Stimulated activated CD8-positive, alpha-beta memory T cell treated with anti-CD3 and anti-CD28 coated beads, Interleukin-15, amount 100 ng/mL, for 4 hours (primary cell): Measurements from ENCODE around the gene GRN.
"Not testable (repeated sequence)": the region's sequence is repeated elsewhere in the genome, so short reads cannot be mapped to it uniquely, and the experiment has no call there.

Experiments used
- DNase-seq, 2 donors: peaks; one replicate each; pipeline ENCODE4 v3.0.0-alpha.2; 2020; ENCODE audit warnings: low read depth in 2 of 2

The GRN gene

DNA sequence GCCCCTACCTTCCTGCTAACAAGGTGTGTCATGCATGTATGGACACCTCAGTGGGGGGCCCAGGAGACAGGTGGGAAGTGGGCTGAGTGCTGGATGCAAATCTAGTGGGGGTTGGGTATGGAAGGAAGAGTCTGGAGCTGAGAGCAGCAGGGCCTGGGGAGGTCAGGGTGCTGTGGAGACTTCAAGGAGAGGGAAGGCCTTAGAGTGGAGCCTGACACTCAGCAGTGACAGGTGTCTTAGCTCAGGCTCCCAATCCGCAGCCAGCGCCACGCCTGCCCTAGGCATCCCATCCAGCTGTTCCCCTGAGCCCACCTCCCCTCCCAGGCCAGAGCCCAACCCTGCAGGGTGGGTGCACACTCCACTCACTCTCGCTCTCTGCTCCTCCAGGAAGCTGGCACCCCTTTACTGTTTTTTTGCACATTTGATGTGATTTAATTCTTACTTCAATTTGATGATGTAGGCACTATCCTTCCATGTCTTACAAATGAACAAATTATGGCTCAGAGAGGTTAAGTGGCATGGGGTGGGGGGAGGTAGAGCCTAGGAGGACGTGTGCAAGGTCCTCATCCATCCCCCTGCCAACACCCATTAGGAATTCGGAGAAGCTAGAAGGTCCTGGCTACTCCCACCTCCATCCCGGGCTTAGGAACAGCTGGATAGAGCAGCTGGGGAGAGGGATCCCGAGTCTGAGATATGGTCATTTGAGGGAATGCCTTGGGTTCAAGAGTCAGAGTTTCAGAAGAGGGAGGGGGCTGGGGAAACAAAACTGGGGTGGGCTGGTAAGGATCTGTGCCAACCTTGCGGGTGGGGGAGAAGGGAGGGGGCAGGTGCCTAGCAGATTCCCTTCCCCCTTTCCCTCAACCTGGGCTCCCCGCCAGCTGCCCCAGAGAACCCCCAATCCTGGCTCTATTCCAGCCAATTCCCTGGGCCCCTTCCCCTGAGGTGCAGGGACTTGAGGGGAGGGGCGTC lies 16.5 kb downstream of the GRN start:
- no peak for DNase-seq

DNA sequence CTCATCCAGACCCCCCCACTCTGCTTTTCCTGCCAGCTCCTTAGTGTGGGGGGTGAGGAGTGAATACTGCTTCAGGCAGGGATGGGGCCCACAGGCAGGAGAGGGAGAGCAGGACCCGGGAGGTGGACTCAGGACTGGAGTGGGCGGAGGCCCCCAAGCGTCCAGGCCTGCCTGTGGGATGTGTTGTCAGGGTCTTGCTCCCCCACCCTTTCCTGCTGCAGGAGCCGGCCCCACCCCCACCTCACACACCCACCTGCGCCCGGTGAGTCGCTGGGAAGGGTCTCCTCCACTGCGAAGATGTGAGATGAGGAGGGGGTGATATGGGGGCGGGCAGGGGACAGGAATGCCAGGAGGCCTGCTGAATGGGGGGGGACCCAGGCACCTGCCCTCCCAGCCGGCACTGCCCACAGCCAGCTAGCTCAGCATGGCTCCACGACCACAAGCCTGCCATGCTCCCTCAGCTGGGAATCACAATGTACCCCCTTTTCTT lies 17.4 kb downstream of the GRN start:
- DNase-seq = no peak

DNA sequence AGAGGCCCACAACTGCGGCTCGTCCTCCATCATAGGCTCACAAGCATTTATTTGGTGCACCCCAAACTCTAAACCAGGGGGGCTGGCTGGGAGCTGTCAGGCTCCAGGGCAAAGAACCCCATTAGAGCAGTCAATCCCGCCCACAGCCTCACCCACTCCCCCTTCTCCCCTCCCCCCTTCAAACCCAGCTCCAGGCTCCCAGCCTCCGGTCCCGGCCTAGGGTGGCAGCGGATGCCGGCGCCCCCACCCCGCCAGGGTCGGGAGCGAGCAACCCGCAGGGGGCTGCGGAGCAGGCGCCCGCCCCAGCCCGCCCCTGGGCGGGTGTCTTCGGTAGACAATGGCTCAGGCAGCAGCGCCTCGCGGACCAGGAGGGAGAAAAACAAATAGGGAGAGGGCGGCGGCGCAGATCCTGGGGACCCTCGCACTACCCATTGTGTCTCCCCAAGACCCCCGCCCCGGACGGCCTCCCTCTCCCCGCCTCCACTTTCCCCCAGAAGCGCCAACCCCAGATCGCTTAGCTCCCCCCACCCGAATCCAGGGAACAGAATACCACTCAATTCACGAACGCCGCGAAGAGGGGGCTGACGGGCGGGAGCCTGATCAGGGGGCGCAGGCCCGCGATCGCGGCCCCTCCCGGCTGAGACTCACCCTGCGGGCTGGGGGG lies 18.0 kb downstream of the GRN start:
- no peak for DNase-seq

DNA sequence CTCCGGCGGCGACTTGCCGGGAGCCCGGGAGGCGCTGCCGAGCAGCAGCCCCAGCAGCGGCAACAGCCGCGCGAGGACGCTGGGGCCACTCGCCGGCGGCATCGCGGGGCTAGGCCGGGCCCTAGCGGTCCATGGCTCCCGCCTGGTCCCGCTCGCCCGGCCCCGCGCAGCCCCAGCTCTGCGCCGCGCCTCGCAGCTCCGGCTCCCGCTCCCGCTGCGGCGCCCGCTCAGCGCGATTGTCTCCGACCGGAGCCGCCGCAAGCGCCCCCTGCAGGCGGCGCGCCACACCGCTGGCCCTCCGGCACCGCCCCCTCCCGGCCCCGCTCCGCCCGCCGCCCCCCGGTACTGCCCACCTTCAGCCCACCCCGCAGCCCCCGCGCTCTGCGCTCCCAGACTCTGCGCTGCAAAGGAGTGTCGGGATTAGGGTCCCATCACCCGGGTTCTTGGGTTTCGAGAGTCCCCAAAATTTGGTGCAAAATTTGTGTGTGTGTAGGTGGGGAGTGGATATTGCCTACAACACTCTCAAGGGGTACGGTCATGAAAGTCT lies 18.6 kb downstream of the GRN start, which contains the start of gene FAM171A2:
Gene FAM171A2, minus strand, starts transcription at position 241 of the 547 bp plus-strand sequence. Its CDS starts 139 bp downstream, at position 102.
- DNase-seq = no peak

DNA sequence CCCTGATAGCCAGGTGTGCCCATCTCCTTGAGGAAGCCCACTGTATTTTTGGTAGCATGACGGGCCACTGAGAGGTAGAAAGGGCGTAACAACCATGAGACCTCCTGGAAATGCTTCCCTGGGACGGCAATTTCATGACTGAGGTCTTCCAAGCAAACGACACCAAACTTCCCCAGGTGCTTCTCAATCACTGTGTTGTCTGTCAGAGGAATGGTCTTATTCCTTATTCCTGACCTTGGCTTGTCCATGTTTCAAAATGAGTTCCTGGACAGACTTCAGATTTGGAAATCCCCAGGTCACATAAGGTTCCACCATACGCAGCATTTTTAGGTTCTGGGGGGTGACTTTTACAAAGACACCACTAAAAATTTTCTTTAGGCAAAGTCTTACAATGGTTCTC lies 19.9 kb downstream of the GRN start:
- DNase-seq = not testable (repeated sequence)

- no peak for DNase-seq
Observed at GRCh38 chr17:44367231-44367979, 22.3 kb downstream of the GRN start.

DNA sequence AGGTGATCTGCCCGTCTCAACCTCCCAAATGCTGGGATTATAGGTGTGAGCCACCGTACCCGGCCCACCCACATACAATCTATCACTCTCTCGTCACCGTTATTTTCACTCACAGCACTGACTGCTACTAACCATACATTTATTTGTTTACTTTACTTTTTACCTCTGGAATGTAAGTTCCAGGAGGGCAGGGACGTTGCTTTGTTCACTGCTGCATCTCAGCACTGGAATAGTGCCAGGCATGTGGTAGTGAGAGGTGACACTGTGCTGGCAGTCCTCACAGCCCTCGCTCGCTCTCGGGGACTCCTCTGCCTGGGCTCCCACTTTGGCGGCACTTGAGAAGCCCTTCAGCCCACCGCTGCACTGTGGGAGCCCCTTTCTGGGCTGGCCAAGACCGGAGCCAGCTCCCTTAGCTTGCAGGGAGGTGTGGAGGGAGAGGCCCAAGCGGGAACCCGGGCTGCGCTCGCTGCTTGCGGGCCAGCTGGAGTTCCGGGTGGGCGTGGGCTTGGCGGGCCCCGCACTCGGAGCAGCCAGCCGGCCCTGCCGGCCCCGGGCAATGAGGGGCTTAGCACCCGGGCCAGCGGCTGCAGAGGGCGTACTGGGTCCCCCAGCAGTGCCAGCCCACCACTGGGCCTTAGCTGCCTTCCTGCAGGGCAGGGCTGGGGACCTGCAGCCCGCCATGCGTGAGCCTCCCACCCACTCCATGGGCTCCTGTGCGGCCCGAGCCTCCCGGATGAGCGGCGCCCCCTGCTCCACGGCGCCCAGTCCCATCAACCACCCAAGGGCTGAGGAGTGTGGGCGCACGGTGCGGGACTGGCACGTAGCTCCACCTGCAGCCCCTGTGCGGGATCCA lies 23.5 kb downstream of the GRN start:
- DNase-seq = not testable (repeated sequence)

DNA sequence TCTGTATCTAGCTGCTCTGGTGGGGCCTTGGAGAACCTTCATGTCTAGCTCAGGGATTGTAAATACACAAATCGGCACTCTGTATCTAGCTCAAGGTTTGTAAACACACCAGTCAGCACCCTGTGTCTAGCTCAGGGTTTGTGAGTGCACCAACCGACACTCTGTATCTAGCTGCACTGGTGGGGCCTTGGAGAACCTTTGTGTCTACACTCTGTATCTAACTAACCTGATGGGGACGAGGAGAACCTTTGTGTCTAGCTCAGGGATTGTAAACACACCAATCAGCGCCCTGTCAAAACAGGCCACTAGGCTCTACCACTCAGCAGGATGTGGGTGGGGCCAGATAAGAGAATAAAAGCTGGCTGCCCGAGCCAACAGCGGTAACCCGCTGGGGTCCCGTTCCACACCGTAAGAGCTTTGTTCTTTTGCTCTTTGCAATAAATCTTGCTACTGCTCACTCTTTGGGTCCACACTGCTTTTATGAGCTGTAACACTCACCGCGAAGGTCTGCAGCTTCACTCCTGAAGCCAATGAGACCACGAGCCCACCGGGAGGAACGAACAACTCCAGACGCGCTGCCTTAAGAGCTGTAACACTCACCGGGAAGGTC lies 24.4 kb downstream of the GRN start:
- not testable (repeated sequence) for DNase-seq

GRCh38 chr17:44372036-44372435 lies 26.9 kb downstream of the GRN start:
- DNase-seq = no peak

DNA sequence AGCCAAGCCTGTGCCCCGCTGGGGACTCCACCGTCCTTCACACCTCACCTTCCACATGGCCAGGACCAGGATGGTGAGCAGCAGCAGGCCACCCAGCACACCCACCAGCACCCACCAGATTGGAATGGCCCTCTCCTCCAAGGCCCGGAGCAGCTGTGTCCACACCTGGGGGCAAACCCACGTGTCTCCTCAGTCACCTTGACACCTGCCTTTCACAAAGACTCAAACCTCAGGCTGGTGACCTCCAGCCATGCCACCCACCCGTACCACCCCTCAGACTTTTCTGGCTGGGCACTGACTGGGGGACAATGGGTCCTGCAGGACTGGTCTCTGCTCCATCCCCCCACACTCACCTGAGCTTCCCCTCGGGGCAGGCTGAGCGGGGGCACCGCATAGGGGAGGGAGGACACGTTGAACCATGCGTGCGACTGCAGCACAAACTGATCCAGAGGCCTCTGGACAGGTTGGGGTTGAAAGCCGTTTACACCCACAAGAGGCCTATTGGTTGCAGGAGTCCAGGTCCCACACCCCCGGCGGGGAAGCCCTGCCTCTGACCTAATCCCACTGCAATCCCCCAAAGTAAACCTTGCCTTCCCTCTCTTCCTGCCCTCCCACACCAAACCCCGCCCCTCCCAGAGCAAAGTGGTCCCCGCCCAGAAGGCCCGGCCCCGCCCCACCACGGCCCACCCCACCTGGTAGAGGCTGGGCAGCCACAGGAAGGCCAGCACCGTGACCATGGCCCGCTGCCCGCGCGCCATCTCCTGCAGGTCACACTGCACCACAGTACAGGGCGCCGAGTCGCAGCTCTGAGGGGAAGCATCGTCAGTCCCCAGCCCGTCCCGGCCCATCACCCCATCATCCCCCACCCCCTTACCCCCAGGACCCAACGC lies 29.4 kb downstream of the GRN start:
- no peak for DNase-seq

- no peak for DNase-seq
Observed at GRCh38 chr17:44375196-44376017, 30.3 kb downstream of the GRN start.

DNA sequence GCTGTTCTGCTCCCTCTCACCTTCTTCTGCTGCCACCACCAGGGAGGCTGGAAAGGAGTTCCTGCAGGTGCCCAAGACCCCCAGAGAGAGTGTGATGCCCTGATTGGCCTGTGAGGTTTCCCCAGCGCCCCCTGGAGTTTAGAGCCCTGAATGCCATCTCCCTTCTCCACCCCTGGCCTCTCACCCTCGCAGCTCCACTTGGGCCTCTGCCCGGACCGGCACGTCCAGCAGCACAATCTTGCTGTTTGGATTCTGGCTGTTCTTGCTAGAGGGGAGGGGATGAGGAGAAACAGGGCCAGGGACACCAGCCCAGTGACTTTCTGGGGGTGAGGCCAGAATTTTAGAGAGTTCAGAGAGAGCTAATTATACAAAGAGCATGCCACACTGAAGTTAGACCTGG lies 31.0 kb downstream of the GRN start:
- DNase-seq = no peak

DNA sequence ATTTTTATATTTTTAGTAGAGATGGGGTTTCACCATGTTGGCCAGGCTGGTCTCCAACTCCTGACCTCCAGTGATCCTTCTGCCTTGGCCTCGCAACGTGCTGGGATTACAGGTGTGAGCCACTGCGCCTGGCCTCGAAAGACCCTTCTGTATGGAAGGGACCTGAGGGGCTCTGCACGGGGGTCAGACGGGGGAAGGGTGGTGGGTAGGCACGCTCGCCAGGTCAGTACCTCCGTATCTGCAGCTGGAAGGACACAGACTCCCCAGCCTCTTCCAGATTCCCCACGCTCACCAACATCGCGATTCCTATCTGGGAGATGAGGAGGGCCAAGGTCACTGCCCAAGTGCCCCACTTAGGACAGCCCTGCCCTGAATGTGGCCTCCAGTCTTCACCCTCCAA lies 31.7 kb downstream of the GRN start:
- DNase-seq = no peak

GRCh38 chr17:44378171-44378705 lies 33.1 kb downstream of the GRN start:
- DNase-seq = no peak

- no peak for DNase-seq
Observed at GRCh38 chr17:44379887-44380286, 34.8 kb downstream of the GRN start.

- no peak for DNase-seq
Observed at GRCh38 chr17:44380767-44381166, 35.7 kb downstream of the GRN start.

DNA sequence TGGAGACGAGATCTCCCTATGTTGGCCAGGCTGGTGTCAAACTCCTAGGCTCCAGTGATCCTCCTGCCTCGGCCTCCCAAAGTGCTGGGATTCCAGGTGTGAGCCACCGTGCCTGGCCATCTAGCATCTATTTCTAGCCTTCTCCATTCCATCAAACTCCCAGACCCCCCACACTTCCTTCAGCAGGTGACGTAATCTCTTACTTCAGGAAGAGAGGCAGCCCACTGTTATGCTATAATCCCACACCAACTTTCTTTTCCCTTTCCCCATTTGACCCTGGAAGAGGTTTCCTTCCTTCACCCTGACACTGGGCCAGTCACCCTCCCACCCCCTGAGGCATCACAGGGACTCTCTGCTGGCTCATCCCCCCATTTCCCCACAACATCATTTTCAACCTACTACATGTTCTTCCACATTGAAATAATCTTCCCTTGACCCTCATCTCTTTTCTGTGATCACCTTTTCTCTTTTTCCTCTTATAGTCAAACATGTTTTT lies 36.8 kb downstream of the GRN start:
- no peak for DNase-seq

- no peak for DNase-seq
Observed at GRCh38 chr17:44382917-44383316, 37.8 kb downstream of the GRN start.
